Measurements from ENCODE around the gene CCNQ. TPM values are rescaled to one million over a fixed set of nuclear protein-coding genes. Genes with fewer than 3 reads are reported as not detected.

The CCNQ gene
- total and polyA plus RNA-seq, 4 donors, result 14.8 to 29.3 (median 24.2) TPM

GRCh38 chrX:153600032-153600373, 1.1 kb upstream of the CCNQ start:
- Histone ChIP-seq H3K4me3 (ENCODE audit: low read depth, low read length) (peak overlapping the region; percentile 61), H3K27me3 (ENCODE audit: control insufficient read depth, insufficient read depth, low read length) (no peaks in the 10 kb centered on the region), H3K9me3 (ENCODE audit: control insufficient read depth, insufficient read depth, low read length) (no peaks in the 10 kb centered on the region), H3K4me1 (ENCODE audit: control insufficient read depth, insufficient read depth, low read length) (peaks cover 17% of the 10 kb centered on the region), H3K36me3 (ENCODE audit: control insufficient read depth, insufficient read depth, low read length) (peaks cover 13% of the 10 kb centered on the region), H3K27ac (ENCODE audit: low read depth, low read length) (no peak overlapping the region)
- no peak for DNase-seq (ENCODE audit: low read depth in 4 of 6, low spot score in 6 of 6)
- whole genome bisulfite sequencing (ENCODE audit: insufficient coverage), result 14% methylated on average over 2 of the region's 2 CpGs

GRCh38 chrX:153599192-153600031, 473 bp upstream of the CCNQ start:
- no peaks in the 10 kb centered on the region for H3K27me3 ChIP-seq (ENCODE audit: control insufficient read depth, insufficient read depth, low read length)
- peaks cover 16% of the 10 kb centered on the region for H3K36me3 ChIP-seq (ENCODE audit: control insufficient read depth, insufficient read depth, low read length)
- peaks cover 17% of the 10 kb centered on the region for H3K4me1 ChIP-seq (ENCODE audit: control insufficient read depth, insufficient read depth, low read length)
- WGBS (ENCODE audit: insufficient coverage), result 13% methylated on average over 71 of the region's 79 CpGs
- peak in 5 of 6 donors; percentile 62 to 95 (median 78) for DNase-seq (ENCODE audit: low read depth in 4 of 6, low spot score in 6 of 6)
- no peaks in the 10 kb centered on the region for H3K9me3 ChIP-seq (ENCODE audit: control insufficient read depth, insufficient read depth, low read length)
- peak overlapping the region; percentile 52 for H3K27ac ChIP-seq (ENCODE audit: low read depth, low read length)
- peak overlapping the region; percentile 61 for H3K4me3 ChIP-seq (ENCODE audit: low read depth, low read length)

DNA sequence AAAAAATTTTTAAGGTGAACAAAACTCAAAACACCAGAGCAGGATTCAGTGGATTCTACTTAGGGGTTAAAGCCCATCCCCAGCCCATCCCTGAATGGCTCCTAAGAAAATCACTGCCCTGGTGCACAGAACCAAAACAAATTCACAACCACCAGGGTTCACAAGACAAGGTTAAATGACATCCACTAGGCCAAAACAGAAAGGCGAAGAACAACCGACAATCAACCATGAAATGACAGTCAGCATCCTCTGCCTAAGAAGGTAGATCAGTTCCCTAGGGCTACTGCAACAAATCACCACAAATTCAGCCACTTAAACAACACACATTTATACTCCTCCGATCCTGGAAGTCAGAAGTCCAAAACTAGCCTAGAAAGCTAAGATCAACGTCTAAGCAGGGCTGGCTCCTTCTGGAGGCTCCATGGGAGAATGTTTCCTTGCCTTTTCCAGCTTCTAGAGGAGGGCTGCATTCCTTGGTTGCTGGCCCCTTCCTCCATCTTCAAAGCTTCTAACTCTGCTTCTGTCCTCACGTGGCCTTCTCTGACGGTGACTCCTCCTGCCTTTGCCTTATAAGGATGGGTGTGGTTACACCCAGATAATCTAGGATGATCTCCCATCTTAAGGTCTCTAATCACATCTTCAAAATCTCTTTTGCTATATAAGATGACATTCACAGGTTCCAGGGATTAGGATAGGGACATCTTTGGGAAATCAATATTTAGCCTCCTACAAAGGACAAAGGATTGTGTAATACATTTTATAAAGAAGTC, 1.8 kb downstream of the CCNQ start:
- Histone ChIP-seq H3K4me1 (ENCODE audit: control insufficient read depth, insufficient read depth, low read length) (peaks cover 19% of the 10 kb centered on the region), H3K27ac (ENCODE audit: low read depth, low read length) (no peak overlapping the region), H3K4me3 (ENCODE audit: low read depth, low read length) (no peak overlapping the region), H3K27me3 (ENCODE audit: control insufficient read depth, insufficient read depth, low read length) (no peaks in the 10 kb centered on the region), H3K36me3 (ENCODE audit: control insufficient read depth, insufficient read depth, low read length) (peaks cover 37% of the 10 kb centered on the region), H3K9me3 (ENCODE audit: control insufficient read depth, insufficient read depth, low read length) (no peaks in the 10 kb centered on the region)
- no peak for DNase-seq (ENCODE audit: low read depth in 4 of 6, low spot score in 6 of 6)
- WGBS (ENCODE audit: insufficient coverage), result 86% methylated on average over 4 of the region's 6 CpGs

DNA sequence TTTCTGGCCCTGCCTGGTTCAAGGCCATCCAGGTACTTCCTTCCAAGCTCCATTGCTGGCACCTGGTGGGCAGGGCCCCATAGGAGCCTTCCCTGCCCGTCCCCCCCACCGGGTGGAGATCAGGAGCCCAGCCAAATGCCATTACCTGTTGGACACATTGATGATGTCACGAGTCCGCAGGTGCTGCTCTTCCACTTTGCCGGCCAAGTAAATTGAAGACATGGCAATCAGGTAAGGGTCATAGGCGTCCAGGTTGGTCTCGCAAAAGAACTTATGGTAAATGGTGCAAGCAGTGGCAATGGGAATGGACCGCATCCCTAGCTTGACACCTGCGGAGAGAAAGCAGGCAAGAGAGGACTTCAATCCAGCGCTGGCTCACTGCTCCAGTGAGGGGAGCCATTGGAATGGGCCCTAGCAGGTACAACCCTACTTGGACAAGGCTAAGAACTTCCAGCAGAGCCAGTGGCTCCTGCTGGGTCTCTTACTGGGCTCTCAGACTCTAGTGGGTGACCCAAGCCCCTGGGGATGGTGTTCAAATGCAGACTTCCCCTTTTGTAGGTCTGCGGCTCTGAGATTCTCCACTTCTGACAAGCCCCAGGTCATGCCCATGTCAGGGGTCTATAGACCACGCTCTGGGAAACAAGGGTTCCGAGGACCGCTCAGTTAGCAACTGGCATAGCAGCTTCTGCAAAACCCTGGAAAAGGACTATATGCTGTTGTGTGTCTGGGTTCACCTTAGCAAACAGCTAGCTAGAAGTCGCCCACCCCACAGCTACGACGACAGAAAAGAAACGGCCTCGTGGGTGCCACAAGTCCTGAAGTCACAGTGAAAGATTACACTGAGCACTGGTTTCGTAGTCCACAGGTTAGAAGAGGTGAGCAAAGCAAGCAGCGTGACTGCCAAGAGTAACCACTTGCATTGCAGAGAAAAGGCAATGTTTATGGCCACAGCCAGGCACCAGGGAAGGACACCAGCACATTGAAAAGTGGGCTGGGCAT, 2.8 kb downstream of the CCNQ start:
- Histone ChIP-seq H3K27me3 (ENCODE audit: control insufficient read depth, insufficient read depth, low read length) (no peaks in the 10 kb centered on the region), H3K4me1 (ENCODE audit: control insufficient read depth, insufficient read depth, low read length) (peaks cover 15% of the 10 kb centered on the region), H3K36me3 (ENCODE audit: control insufficient read depth, insufficient read depth, low read length) (peaks cover 47% of the 10 kb centered on the region), H3K27ac (ENCODE audit: low read depth, low read length) (no peak overlapping the region), H3K4me3 (ENCODE audit: low read depth, low read length) (no peak overlapping the region), H3K9me3 (ENCODE audit: control insufficient read depth, insufficient read depth, low read length) (no peaks in the 10 kb centered on the region)
- no peak for DNase-seq (ENCODE audit: low read depth in 4 of 6, low spot score in 6 of 6)
- 88% methylated on average over 21 of the region's 21 CpGs for WGBS (ENCODE audit: insufficient coverage)

- Histone ChIP-seq H3K27me3 (ENCODE audit: control insufficient read depth, insufficient read depth, low read length) (no peaks in the 10 kb centered on the region), H3K4me3 (ENCODE audit: low read depth, low read length) (no peak overlapping the region), H3K27ac (ENCODE audit: low read depth, low read length) (no peak overlapping the region), H3K36me3 (ENCODE audit: control insufficient read depth, insufficient read depth, low read length) (peaks cover 48% of the 10 kb centered on the region), H3K4me1 (ENCODE audit: control insufficient read depth, insufficient read depth, low read length) (peaks cover 7% of the 10 kb centered on the region), H3K9me3 (ENCODE audit: control insufficient read depth, insufficient read depth, low read length) (no peaks in the 10 kb centered on the region)
- WGBS (ENCODE audit: insufficient coverage), result 84% methylated on average over 11 of the region's 11 CpGs
- DNase-seq (ENCODE audit: low read depth in 4 of 6, low spot score in 6 of 6), result no peak
These were observed 3.6 kb downstream of the CCNQ start for GRCh38 chrX:153595387-153595786.

DNA sequence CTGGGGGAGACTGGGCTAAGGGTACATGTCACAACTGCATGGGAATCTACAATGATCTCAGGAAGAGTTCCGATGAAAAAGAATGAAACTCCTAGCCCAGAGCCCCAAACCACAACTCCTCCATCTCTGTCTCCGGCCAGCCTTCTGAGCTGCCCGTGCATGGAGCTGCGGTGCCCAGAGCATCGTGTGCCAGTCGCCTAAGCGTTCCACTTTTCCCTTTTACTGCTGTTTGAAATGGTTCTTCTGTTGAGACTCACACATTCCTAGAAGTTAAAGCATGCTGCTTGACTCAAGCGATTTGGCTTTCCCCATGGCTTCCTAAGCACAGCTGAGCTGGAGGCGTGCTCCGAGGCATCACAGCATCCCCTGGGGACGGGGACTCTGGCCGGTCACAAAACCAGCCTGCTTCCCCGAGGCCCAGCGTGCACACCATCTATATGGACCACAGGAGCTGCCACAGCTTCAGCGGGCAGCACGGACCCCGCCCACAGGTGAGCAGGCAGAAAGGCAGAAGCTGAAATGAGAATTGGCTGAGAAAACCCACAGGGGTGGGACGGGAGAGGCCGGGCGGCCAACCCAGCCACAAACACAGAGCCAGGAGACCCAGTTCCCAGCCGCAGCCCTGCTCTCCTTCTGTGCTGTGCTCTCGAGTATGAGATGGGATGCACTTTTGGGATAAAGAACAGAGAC, 5.0 kb downstream of the CCNQ start:
- Histone ChIP-seq H3K27ac (ENCODE audit: low read depth, low read length) (no peak overlapping the region), H3K9me3 (ENCODE audit: control insufficient read depth, insufficient read depth, low read length) (no peaks in the 10 kb centered on the region), H3K4me1 (ENCODE audit: control insufficient read depth, insufficient read depth, low read length) (peaks cover 2% of the 10 kb centered on the region), H3K27me3 (ENCODE audit: control insufficient read depth, insufficient read depth, low read length) (no peaks in the 10 kb centered on the region), H3K4me3 (ENCODE audit: low read depth, low read length) (no peak overlapping the region), H3K36me3 (ENCODE audit: control insufficient read depth, insufficient read depth, low read length) (peaks cover 54% of the 10 kb centered on the region)
- no peak for DNase-seq (ENCODE audit: low read depth in 4 of 6, low spot score in 6 of 6)
- WGBS (ENCODE audit: insufficient coverage), result 86% methylated on average over 19 of the region's 22 CpGs

DNA sequence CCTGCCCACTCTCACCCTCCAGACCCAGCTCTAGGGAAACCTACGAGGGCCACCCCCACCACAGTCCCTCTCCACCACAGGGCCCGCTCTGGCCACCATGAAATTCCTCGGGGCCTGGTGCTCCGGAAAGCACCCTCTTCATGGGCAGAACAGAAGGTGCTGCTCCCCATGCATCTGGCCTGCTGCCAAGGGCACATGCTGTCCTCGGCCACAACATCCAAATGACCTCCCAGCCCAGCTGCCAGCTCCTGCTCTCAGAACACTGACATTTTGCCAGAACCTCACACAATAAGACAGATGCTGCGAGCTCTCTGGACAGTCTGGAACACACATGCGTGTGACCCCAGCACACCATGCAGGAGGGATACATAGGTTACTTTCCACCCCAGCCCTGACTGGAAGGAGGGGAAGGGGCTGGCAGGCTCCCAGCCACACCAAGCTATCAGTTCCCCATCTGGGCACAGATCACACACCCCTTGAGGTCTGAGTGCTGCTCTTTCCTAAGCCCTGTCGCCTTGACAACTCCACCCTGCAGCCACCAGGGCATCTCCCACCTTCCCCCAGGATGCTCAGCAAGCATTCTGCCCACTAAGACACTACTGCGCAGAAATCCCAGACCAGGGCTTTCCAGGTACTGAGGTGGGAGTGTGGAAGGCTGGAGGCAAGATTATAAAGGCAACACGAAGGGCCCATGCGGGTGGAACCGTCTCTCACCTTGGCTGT, 5.8 kb downstream of the CCNQ start:
- WGBS (ENCODE audit: insufficient coverage), result 73% methylated on average over 12 of the region's 12 CpGs
- Histone ChIP-seq H3K27ac (ENCODE audit: low read depth, low read length) (no peak overlapping the region), H3K4me1 (ENCODE audit: control insufficient read depth, insufficient read depth, low read length) (peaks cover 2% of the 10 kb centered on the region), H3K9me3 (ENCODE audit: control insufficient read depth, insufficient read depth, low read length) (no peaks in the 10 kb centered on the region), H3K27me3 (ENCODE audit: control insufficient read depth, insufficient read depth, low read length) (no peaks in the 10 kb centered on the region), H3K36me3 (ENCODE audit: control insufficient read depth, insufficient read depth, low read length) (peaks cover 62% of the 10 kb centered on the region), H3K4me3 (ENCODE audit: low read depth, low read length) (no peak overlapping the region)
- peak in 1 of 6 donors; percentile 13 for DNase-seq (ENCODE audit: low read depth in 4 of 6, low spot score in 6 of 6)

- Histone ChIP-seq H3K4me3 (ENCODE audit: low read depth, low read length) (no peak overlapping the region), H3K27ac (ENCODE audit: low read depth, low read length) (no peak overlapping the region), H3K9me3 (ENCODE audit: control insufficient read depth, insufficient read depth, low read length) (no peaks in the 10 kb centered on the region), H3K4me1 (ENCODE audit: control insufficient read depth, insufficient read depth, low read length) (peaks cover 2% of the 10 kb centered on the region), H3K27me3 (ENCODE audit: control insufficient read depth, insufficient read depth, low read length) (no peaks in the 10 kb centered on the region), H3K36me3 (ENCODE audit: control insufficient read depth, insufficient read depth, low read length) (peaks cover 71% of the 10 kb centered on the region)
- WGBS (ENCODE audit: insufficient coverage), result 88% methylated on average over 28 of the region's 30 CpGs
- DNase-seq (ENCODE audit: low read depth in 4 of 6, low spot score in 6 of 6), result no peak
These were observed 6.7 kb downstream of the CCNQ start for GRCh38 chrX:153592091-153592833.

Measured in spinal cord (tissue), 10 donors.